ENCODE measurements around the gene CSDE1.

CSDE1 gene

DNA sequence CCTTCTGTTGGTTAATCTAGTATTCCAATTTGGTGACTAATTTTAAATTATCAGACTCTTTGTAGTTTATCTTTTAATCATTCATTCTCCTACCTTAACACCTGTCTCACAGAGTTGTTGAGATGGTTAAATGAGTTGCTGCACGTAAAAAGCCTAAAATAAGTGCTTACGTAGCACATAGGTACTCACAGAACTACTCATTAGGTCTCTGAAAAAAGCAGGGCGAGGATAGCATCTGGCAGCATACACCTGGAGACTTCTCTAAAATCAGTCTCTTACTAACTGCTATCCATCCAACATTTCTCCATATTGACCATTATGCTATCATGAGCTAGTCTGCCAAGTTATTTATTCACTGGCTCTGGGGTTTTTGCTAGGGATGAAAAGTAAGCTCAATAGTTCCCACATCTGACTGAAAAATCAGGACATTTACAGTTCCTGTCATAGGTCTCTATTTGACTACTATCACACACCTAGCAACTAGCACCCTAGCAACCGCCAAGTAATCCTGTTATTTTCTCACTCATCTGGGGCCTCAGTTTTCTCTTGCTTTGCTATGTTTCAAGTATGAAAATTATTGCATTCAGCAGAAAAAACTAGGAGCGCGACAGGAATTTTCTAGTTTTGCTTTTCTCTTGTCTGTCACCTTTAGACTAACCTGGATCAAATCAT, 11.2 kb downstream of the CSDE1 start:
- DNase-seq = no peak

DNA sequence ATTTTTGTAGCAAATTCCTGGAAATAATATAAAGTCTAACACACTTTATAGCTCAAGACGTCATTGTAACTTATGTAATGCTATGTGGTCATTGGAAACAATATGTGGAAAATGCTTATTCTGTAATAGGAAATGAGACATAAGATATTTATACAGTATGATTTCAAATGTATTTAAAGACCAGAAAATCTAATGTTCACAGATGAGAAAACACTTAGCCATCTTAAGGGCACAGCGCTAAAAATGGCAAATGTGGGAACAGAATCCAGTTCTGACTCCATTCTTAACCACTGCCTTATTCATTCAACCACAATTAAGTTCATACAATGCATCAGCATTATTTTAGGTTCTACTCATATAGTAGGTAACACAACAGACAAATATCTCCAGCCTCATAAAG, 12.5 kb downstream of the CSDE1 start:
- no peak for DNase-seq

DNA sequence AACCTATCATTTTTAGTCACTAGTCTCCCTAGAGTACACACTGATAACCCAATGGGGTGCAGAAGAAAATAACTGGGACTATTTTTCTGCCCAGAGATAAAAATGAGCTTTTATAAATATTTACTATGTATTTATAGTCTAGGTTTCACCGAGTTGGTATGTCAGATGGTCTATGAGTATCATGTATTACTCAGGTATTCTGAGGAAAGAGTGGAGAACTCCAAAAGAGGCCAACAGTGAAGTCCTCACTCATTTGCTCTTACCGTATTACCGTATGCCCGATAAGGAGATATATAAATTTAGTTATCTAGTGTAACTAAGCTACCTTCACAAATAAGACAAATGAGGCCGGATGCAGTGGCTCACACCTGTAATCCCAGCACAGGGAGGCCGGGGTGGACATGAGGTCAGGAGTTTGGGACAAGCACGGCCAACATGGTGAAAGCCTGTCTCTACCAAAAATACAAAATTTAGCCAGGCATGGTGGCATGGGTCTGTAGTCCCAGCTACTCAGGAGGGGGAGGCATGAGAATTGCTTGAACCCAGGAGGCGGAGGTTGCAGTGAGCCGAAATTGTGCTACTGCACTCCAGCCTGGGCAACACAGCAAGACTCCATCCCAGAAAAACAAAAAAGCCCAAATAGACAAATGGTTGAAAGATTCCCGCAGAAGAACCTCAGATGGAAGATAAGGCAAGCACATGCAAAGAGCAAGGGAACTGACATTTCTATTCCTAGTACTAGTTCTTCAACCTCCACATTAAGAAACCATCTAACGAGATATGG, 15.6 kb downstream of the CSDE1 start:
- no peak for DNase-seq

DNA sequence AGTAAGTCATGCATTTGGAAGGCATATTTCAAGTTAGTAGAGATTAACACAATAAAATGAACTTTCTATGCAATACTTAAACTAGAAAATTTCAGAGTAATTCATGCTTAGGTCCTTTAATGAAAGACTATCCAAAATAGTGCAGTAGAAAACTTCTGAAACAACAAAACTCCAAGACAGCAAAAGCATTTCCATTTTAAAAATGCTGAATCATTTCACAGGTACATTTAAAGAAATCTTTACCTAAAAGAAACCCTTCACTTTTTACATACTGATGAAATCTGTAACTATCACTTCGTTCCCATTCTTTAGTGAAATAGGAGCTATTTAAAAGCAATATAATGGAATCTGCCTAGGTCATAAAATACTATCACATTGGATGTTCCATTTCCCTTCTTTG, 17.5 kb downstream of the CSDE1 start:
- no peak for DNase-seq

DNA sequence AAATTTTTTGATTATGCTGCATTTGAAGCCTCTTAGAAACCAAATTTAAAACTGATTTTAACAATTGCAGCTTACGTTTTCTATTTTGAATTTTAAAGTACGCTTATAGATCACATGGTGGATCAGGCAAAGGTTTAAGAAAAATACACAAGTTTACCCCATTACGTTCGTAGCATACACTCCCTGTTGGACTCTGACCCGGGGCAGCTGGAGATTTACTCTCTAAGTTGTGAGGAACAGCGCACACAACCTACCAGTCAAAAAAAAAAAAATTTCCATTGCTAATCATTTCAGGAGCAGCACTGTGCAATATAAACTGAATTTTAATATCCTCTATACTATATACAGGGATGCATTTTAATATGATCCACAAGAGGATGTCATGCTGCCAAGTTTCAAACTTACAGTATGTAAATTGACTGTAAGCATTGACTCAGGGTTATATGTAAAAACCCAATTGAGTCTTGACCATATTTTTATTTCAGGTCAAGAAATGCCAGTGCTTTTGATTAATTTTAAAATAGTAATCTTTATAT, 20.4 kb downstream of the CSDE1 start:
- DNase-seq = no peak

DNA sequence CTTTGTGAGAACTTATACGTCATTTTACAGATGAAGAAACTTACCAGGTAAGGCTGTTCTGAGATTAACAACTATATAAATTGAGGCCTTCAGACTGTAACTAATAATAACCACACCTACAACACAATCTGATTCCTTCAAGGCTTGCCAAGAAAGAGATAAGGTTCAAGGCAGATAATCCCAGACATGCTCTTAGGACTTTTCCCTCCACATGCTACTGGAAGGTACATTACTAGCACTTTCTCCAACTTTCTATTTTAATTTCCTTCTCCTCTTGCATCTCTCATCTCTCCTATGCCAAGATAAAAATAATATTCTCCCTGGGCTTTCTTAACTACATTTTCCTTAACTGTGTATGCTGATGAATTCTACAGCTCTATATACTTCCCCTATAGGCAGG, 22.3 kb downstream of the CSDE1 start:
- DNase-seq = no peak

DNA sequence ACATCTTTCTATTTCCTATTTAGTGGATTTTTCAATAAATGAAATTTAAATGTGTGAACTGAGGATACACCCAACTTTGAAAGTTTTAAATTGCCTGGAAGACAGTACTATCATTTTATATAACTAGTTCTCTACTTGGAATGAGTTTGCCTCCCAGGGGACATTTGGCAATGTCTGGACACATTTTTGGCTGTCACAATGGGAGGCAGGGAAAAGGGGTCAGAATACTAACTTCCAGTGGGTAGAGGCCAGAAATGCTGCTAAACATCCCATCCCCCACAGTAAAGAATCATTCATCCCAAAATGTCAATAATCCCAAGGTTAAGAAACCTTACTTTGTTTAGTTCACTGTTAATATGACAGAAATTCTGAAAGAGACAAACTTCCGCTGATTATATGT, 28.0 kb downstream of the CSDE1 start:
- DNase-seq = no peak

DNA sequence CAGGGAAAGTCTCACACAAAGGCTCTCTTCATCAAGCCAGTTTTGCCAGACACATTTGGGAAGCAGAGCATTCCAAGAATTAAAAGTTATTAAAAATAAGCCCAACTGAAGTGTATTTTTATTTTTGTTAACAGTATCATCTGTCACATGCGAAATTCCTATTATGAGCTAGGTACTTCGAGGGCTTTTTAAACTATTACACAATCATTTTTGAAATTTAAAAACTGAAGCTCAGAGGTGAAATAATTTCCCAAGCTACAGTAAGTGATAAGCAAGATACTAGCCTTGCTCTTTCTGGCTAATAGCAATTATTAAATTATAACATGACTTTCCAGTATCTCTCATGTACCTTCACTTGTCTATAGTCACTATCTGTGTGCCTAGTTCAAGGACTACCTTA, 29.2 kb downstream of the CSDE1 start:
- DNase-seq = no peak

DNA sequence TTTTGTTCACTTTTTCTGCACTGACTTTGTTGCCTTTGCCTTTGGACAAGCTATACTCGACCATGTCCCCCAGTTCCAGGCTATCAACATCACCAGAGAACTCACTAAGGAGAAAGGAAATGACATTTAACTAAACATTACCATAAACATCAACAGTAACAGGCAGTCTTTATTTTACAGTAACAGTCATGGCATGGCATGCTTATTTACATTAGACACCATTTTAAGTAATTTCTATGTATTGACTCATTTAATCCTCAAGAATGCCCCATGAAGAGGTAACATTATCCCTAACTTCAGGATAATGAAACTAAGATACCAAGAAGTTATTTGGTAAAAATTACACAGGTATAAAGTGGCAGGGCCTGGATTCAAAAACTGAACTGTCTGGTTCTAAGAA, 32.6 kb downstream of the CSDE1 start:
- DNase-seq = no peak

DNA sequence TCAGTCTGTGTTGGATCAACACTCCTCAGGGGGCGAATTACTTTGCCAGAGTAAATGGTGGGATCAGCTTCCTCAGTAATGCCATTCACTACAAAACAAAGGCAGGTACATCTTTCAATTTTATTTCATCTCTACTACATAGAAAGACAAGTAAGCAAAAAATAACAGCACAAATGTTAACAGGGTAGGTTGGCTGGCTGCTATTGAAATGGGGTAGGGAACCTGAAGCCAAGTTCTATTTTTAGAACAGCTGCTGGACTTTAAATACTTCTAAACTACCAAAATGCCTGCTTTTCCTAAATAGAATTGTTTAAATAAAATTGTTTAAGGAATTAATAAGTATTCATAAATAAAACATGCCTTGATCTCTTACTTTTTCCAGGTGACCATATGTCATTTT, 33.9 kb downstream of the CSDE1 start:
- DNase-seq = no peak

DNA sequence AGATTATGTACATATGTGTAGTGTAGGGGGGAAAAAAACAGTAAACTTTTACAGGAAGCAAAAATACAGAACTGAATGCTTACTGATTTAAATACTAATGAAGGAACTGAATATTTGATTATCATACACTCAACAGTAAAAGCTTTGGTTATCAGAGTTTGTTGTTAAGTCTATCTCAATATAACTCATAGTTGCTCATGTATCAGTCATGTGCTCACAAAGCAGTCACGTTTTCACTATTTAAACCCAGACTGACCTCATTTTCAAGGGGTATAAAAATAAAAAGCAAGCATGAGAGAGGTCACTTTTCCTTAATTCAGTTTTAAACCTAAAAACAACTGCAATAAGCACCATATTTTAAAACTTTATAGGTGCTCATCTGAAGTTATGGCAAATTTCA, 34.3 kb downstream of the CSDE1 start:
- DNase-seq = no peak

DNA sequence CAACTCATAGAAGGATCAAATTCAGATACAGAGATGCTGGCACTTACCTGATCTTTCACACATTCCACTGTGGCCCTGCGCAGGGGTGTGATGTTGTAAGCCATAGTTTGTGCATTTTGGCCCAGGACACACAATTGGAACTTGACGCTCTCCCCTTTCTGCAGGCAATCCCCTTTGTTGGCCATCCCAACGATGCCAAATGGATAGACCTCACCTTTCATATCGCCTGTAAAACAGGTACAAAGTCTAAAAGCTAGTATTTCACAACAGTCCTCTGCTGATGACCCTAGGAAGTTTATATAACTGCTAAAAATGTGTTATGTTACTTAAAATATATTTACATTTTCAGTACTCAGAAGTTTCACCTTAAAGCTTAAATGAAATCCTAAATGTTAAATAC, 37.3 kb downstream of the CSDE1 start:
- DNase-seq = no peak

DNA sequence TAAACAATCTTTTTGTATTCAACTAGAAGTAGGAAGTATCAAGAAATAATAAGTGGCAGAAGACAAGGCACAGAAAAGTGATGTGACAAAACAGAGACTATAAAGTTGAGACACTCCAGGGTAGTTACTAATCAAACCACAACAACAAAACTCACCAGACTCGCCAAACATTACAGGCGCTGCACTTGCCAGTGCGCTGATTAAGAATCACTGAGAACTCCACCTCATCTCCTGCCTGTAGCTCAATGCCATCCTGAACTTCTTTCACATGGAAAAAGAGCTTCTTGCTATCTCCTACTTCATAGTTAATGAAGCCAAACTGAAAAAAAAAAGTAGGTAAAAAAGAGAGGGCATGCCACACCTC, 38.4 kb downstream of the CSDE1 start:
- DNase-seq = no peak

DNA sequence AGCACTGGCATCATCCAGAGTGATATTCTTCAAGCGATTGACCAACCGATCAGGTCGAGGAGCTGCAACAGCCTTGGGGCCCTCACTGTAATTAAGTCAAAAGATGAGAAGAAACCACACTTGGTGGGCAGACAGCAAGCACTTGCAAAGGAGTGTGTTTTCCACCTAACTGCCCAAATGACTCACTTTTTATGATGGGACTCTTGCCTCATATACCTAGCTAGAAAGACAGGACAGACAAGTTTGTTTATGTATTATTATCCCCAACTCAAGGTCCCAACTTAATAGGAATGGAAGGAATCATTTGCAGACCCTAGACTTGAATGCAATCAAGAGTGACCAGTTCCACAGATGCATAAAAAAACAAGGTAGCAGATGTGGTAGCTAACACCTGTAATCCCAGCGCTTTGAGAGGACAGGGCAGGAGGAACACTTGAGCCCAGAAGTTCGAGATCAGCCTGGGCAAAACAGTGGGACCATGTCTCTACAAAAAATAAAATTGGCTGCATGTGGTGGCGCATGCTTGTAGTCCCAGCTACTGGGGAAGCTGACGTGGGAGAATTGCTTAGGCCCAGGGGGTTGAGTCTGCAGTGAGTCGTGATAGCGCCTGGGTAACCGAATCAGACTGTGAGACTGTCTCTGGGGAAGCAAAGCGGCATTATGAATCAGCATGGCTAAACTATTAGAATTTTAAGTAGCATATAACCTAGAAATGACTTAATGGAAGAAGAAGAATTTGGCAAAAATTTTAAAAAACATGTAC, 38.9 kb downstream of the CSDE1 start:
- no peak for DNase-seq

DNA sequence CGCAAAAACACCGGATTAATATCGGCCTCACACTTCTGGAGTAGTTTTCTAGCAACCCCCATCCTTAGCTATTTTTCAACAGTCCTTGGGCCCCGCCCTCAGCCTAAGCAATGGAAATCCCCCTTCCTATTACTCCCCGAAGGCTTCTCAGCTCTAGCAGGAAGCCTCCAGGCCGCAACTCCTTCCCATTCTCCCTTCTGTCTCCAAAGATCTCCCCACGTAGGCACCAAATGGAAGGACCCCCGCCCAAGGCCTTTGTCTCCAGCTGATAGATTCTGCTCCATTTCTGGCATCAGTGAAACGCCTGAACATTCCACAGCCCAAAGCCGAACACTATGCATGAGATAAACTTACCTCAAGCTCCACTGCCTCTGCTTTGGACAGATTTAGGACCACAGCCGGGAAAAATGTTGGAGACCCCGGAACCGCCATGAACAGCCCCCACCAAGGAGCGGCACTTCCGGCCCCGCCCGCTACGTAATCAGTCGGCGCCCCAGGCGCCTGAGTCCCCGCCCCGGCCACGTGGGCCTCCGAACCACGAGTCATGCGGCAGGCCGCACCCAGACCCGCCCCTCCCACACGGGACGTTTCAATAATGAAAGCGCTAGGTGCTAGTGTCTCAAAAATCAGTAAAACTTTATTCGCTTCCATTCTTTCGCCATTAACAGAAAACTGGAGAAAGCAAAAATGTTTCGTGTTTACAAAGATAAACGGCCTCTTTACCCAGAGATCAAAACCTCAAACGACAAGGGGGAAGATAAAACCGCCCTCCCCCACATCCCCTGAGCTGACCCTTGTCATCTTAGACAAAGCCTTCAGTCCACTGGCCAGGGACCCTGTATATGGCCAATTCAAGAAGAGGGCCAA, 41.2 kb downstream of the CSDE1 start, which contains the start of gene NRAS:
Gene NRAS (minus strand): TSS at position 468 of the 867 bp plus-strand sequence. CDS start 611 bp downstream, outside the sequence.
- peak; percentile 95 for DNase-seq

DNA sequence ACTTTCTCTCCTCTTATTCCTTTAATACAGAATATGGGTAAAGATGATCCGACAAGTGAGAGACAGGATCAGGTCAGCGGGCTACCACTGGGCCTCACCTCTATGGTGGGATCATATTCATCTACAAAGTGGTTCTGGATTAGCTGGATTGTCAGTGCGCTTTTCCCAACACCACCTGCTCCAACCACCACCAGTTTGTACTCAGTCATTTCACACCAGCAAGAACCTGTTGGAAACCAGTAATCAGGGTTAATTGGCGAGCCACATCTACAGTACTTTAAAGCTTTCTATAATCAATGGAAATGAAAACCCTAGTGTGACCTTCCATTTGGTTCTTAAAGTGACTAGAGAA, 41.9 kb downstream of the CSDE1 start:
- DNase-seq = no peak

DNA sequence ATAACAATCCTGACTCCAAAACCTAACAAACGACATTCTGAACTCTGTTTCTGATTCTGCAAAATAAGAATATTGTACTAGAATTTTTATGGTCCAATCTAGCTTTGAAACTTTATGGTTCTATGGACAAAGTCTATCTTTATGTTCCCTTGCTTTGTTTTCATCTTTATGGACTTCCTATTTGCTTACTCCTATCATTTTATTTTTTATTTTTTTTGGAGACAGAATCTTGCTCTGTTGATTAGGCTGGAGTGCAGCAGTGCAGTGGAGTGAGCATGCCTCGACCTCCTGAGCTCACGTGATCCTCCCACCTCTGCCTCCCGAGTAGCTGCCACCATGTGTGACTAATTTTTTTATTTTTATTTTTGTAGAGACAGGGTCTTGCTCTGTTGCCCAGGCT, 44.8 kb downstream of the CSDE1 start:
- no peak for DNase-seq

DNA sequence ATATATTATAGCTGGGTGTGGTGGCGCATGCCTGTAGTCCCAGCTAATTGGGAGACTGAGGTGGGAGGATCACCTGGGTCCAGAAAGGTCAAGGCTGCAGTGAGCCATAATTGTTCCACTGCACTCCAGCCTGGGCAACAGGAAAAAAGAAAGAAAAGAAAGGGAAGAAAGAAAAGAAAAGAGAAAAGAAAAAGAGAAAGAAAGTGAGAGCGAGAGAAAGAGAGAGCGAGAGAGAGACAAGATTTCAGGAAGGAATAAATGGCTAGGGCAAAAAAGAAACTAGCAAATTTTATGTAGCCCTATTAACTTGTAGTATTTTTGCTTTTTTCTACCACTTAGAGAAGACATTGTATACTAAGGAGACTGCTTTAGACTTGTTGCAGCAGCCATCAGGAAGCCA, 47.4 kb downstream of the CSDE1 start:
- DNase-seq = no peak

DNA sequence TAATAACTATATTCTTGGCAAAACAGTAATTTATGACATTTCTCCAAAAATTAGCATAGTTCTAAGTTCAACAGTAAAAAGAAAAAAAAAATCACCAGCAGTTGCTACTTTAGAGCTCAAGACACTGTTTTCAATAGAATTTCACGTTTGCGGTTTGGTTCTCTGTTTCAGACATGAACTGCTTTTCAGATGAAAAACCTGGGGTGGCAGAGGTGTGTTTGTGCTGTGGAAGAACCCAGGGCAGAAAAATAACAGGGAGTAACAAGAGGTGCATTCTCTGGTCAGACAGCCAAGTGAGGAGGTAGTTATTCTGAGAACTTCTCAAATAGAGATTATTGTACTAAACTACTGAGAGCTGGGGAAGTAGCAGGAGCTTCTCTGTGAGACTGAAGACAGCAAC, 50.2 kb downstream of the CSDE1 start:
- no peak for DNase-seq

DNA sequence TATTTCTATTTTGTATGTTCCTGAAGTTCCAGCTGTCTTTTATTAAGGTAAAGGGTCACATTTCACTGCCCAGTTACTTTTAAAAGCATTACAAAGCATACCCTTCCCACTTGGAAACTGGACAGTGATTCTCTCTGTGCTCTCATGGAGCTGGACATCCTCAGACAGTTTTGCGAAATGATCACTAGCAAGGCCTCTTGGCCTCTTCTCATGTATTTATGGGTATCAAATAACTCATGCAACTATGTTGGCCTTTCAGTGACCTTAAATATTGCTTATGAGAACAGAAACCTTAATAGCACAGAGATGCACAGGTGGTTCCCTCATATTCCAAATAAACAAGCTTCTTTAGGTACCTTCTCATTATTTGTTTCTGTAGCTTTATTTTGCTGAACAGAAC, 54.5 kb downstream of the CSDE1 start:
- DNase-seq = no peak

DNA sequence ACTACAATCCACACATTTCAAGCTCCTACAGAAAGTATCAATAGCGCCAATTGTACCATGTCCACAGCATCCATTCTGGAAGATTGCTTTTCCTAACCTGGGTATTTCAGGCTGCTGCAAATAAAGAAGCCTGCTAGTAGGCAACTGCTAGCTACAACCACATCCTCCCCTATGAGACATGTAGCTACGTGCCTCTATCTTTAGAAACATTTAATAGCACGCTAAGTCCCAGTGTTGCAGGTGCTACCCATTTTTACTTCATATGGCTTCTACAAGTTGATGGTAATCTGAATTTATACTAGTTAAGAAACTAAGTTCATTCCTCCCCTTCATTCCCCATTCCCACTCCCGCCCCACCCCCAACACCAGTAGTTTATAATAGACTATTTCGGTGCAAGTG, 55.0 kb downstream of the CSDE1 start:
- DNase-seq = no peak

DNA sequence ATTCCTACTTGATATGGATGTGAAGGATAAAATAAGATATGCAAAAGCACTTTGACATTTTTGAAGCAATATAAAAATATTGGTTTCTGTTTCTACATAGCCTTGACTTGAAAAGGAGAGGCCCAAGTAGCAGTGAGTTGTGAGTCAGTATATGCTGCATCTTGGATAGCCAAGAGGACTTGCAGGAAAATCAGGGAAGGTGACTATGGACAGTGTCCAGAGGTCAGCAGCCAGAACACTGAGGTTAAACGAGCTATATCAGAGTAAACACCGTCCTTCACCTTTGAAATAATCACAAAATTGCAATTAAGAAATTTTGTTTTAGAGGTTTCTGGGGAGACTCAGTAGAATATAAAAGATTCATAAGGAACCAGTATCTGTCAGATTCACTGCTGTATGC, 55.9 kb downstream of the CSDE1 start:
- no peak for DNase-seq

DNA sequence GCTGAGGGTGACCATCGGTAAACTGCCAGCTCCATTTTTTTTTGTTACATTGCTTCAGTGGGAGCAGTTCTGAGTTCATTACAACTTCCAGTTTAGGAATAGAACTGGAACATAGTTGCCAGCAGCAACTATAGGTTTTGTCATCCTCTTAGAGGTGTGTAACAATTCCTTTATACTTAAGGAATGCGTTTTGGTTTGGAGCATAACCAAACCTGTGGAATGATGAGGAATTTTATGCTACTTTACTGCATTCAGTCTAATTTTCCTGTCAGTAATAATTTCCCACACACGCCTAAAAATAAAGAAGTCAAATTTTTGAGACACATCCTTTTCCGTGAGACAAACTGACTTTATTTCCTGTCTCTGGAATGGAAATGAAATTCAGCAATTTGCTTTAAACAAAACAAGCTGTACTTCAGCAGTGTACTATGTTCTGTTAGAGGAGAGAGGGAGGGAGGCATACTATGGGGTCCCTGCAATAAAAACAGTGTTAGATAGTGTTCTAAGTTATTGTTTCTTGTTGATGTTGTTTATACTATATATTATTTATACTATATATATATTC, 57.7 kb downstream of the CSDE1 start:
- DNase-seq = no peak
